Measurements from ENCODE around the gene RNF208.
A peak's percentile ranks its signal among the peaks of the same experiment; 100 is the strongest.

DNA sequence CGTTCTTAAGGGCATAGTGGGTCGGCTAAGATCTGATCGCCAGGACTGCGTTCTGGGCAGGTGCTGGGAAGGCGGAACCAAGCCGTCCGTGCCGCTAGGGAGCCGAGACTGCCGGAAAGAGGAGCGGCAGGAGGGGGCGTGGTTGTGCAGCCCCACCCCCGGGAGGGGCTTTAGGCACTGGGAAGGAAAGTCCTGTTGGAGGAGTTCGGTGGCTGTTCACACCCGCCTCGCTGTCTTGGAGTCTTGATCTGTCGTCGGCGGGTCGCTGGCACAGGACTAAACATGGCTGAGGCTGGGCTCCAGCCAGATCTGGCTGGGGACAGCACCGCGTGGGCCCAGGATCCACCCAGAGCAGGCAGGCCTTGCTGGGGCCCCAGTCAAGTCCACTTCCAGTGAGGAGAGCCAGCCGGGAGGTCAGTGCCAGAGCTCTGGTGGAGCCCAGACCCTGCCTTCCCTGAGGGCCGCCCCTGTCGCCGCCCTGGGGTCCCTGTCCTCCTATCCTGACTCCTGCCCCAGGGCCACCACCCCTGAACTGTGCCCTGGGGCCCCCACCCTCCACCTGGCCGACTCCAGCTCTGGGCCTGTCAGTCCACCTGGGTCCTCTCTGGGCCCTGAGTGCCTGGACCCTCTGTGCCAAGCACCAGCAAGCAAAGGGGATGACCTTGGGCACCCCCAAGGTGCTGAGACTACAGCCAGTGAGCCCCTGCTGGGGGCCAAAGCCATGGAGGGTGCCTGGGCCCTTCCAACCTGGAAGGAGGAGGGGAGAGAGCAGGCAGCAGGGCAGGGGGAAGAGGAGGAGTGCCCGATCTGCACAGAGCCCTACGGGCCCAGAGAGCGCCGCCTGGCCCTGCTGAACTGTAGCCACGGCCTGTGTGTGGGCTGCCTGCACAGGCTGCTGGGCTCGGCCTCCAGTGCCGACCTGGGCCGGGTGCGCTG is 4.5 kb downstream of the RNF208 start:
- TF ChIP-seq, protein P1, sequence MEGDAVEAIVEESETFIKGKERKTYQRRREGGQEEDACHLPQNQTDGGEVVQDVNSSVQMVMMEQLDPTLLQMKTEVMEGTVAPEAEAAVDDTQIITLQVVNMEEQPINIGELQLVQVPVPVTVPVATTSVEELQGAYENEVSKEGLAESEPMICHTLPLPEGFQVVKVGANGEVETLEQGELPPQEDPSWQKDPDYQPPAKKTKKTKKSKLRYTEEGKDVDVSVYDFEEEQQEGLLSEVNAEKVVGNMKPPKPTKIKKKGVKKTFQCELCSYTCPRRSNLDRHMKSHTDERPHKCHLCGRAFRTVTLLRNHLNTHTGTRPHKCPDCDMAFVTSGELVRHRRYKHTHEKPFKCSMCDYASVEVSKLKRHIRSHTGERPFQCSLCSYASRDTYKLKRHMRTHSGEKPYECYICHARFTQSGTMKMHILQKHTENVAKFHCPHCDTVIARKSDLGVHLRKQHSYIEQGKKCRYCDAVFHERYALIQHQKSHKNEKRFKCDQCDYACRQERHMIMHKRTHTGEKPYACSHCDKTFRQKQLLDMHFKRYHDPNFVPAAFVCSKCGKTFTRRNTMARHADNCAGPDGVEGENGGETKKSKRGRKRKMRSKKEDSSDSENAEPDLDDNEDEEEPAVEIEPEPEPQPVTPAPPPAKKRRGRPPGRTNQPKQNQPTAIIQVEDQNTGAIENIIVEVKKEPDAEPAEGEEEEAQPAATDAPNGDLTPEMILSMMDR (conservative IDR thresholded peaks at IDR 0.05; ENCODE audit: low read depth in 2 of 2), result no peak; a peak in 1 of 4 replicates
- peak; percentile 30; the same call in 1 of the 2 replicates for TF ChIP-seq POLR2AphosphoS5 (IDR thresholded peaks at IDR 0.05; ENCODE audit: low read depth)
- TF ChIP-seq CREB1 (CRISPR knock-in tag; IDR thresholded peaks at IDR 0.05; ENCODE audit: low read depth), result no peak
- TF ChIP-seq EZH2 (IDR thresholded peaks at IDR 0.05; ENCODE audit: low read depth, unreplicated experiment), result no peak
- TF ChIP-seq, protein P2, sequence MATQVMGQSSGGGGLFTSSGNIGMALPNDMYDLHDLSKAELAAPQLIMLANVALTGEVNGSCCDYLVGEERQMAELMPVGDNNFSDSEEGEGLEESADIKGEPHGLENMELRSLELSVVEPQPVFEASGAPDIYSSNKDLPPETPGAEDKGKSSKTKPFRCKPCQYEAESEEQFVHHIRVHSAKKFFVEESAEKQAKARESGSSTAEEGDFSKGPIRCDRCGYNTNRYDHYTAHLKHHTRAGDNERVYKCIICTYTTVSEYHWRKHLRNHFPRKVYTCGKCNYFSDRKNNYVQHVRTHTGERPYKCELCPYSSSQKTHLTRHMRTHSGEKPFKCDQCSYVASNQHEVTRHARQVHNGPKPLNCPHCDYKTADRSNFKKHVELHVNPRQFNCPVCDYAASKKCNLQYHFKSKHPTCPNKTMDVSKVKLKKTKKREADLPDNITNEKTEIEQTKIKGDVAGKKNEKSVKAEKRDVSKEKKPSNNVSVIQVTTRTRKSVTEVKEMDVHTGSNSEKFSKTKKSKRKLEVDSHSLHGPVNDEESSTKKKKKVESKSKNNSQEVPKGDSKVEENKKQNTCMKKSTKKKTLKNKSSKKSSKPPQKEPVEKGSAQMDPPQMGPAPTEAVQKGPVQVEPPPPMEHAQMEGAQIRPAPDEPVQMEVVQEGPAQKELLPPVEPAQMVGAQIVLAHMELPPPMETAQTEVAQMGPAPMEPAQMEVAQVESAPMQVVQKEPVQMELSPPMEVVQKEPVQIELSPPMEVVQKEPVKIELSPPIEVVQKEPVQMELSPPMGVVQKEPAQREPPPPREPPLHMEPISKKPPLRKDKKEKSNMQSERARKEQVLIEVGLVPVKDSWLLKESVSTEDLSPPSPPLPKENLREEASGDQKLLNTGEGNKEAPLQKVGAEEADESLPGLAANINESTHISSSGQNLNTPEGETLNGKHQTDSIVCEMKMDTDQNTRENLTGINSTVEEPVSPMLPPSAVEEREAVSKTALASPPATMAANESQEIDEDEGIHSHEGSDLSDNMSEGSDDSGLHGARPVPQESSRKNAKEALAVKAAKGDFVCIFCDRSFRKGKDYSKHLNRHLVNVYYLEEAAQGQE (IDR thresholded peaks at IDR 0.05; ENCODE audit: unreplicated experiment), result no peak
- TF ChIP-seq EZH2phosphoT487 (IDR thresholded peaks at IDR 0.05; ENCODE audit: unreplicated experiment), result no peak
- TF ChIP-seq, protein P3, sequence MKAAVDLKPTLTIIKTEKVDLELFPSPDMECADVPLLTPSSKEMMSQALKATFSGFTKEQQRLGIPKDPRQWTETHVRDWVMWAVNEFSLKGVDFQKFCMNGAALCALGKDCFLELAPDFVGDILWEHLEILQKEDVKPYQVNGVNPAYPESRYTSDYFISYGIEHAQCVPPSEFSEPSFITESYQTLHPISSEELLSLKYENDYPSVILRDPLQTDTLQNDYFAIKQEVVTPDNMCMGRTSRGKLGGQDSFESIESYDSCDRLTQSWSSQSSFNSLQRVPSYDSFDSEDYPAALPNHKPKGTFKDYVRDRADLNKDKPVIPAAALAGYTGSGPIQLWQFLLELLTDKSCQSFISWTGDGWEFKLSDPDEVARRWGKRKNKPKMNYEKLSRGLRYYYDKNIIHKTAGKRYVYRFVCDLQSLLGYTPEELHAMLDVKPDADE (IDR thresholded peaks at IDR 0.05), result no peak
- no peak for TF ChIP-seq NANOG (IDR thresholded peaks at IDR 0.05; ENCODE audit: borderline replicate concordance)

All from GM23338 (cell line).